GM21737 (cell line): ENCODE results near the gene UBL5.
"Not testable (repeated sequence)": the region's sequence is repeated elsewhere in the genome, so short reads cannot be mapped to it uniquely, and the experiment has no call there.

Experiments
- ATAC-seq: cut with Tn5 transposase; IDR thresholded peaks from one replicate; pipeline ENCODE4 v1.9.1; 2021; ENCODE audit warnings: mild to moderate bottlenecking, moderate library complexity; ENCODE audit not compliant: unreplicated experiment

UBL5 gene

DNA sequence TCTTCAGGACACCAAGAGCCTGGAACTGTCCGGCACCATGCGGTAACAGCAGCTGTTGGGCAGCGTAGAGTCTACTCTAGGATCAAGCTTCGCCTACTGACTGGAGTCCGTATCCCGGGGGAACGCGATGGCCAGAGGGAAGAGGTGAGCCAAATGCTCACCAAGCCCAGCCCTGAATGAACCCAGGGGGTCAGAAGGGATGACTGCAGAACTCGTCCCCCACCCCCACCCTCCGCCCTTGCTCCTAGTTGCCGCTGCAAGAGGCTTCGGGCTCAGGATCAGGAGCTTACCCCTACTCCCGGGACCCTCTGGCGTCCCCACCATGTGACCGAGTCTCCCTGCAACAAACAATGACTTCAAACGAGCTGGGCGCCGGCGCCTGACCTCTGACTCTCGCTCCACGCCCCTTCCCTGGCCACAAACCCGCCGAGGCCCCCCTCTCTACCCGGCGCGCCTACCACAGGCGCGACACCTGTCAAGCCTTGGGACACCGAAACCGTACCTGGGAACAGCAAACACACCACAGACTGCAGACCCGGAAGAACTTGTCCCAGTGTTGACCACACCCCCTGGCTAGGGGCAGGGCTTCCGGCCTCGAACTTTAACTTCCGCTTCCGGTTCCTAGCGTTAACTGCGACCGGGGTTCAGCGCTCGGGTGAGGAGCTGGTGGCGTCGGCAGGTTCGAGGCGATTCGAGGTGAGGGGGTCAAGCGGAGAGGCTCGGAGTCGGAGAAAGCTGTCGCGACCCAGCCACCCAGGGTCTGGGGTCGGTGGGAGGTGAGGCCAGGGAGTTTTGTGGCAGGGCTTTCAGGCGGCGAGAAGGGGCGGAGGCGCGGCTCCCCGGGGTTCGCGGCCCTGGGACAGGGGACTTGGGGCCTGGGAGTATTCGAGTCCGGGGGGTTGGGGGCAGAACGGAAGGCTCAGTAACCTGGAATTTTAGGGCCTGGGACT lies at the start of gene UBL5:
TSS of gene UBL5 (plus strand) at position 630 of the 950 bp plus-strand sequence. CDS start 420 bp downstream, outside the sequence.
- ATAC-seq, result peak; percentile 71

DNA sequence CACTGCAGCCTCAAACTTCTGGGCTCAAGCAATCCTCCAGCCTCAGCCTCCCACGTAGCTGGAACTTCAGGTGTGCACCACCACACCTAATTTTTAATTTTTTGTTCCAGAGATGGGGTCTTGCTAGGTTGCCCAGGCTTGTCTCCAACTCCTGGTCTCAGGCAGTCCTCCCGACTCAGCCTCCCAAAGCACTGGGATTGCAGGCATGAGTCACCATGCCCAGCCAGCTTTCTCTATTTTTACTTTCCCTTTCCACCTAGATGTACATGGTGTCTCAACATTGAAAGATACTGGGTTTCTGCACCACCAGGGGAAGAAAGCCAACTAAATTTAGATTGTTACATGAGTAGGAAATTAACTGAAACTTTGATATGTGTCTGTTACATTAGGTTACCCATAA lies 45.4 kb upstream of the UBL5 start:
- no peak for ATAC-seq

DNA sequence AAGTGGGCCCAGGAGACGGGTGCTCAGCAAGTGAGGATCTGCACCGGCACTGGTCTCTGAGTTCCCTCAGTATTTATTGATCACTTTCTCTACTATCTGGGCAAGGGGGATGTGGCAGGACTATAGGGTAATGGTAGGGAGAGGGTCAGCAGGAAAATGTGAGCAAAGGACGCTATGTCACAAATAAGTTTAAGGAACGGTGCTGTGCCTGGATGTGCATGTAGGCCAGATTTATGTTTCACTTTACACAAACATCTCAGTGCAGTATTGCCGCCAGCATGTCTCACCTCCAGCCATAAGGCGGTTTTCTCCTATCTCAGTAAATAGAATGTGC lies 43.6 kb upstream of the UBL5 start:
- not testable (repeated sequence) for ATAC-seq

DNA sequence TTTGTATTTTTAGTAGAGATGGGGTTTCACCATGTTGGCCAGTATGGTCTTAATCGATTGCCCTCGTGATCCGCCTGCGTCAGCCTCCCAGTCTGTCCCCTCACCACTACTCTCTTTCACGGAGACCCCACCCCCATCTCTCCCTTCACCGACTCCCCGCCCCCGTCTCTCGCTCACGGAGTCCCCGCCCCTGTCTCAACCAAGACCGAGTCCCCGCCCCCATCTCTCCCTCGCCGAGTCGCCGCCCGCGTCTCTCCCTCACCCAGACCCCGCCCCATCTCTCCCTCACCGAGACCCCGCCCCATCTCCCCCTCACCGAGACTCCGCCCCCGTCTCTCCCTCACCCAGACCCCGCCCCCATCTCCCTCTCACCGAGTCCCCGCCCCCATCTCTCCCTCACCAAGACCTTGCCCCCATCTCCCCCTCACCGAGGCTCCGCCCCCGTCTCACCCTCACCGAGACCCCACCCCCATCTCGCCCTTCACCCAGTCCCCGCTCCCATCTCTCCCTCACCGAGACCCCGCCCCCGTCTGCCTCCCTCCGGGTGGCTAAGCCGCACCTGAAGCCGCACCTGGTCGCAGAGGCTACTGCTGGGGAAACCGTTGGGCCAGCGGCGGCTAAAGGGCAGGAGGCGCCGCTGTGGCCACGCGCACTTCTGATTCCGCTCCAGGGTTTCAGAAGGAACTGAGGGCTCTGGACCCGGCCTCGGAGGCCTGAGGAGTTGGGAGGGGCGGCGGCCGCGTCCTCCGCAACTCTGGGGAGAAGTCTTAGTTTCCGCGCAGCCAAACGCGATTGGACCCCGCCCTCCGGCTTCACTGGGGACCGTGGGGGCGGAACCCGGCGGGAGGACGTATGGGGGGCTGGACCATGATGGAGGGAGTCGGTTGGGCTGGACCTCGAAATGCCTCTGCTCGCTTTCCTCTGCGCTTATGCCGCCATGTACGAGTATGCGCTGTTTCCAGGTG lies 42.1 kb upstream of the UBL5 start:
- peak; percentile 65 for ATAC-seq

DNA sequence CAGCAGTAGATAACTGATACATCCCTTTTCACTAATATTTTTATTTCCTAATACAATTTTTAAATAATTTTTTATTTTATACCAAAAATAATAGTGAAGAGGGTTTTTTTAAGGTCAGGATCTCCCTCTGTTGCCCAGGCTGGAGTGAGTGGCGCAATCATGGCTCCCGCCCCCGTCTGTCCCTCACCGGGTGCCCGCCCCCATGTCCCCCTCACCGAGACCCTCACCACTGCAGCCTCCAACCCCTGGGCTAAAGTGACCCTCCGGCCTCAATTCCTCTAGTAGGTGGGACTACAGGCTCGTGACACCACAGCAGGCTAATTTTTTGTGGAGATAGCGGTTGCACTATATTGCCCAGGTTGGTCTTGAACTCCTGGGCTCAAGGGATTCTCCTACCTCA lies 41.4 kb upstream of the UBL5 start:
- ATAC-seq, result no peak

DNA sequence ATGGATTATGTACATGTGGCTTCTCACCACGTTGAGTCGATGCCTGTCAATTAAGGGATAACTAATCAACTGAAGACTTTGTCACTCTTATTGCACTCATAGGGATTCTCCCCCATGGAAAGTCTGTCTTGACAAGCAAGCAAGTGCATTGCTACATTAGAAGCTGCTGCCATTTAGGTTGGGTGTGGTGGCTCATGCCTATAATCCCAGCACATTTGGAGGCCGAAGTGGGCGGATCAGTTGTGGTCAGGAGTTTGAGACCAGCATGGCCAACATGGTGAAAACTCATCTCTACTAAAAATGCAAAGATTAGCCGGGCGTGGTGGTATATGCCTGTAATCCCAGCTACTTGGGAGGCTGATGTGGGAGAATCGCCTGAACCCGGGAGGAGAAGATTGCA lies 40.9 kb upstream of the UBL5 start:
- no peak for ATAC-seq

DNA sequence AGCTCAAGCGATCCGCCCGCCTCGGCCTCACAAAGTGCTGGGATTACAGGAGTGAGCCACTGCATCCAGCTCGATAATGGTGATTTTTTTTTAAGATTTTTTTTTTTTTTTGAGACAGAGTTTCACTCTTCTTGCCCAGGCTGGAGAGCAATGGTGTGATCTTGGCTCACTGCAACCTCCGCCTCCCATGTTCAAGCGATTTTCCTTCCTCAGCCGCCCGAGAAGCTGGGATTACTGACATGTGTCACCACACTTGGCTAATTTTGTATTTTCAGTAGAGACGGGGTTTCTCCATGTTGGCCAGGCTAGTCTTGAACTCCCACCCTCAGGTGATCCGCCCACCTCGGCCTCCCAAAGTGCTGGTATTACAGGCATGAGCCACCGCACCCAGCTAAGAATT lies 39.1 kb upstream of the UBL5 start:
- ATAC-seq, result not testable (repeated sequence)

DNA sequence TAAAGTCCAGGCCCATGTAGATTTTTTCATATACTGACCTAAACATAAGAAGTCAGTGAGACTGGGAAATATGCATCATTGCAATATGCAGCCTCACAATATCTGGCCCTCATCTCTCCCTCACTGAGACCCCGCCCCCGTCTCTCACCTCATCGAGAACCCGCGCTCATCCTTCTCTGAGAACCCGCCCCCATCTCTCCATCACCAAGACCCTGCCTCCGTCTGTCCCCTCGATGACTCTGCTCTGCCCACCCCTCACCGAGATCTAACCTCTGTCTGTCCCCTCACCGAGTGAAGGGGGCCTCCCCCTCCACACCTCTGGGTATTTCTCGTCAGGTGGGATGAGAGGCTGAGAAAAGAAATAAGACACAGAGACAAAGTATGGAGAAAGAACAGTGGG lies 38.7 kb upstream of the UBL5 start:
- ATAC-seq, result no peak

DNA sequence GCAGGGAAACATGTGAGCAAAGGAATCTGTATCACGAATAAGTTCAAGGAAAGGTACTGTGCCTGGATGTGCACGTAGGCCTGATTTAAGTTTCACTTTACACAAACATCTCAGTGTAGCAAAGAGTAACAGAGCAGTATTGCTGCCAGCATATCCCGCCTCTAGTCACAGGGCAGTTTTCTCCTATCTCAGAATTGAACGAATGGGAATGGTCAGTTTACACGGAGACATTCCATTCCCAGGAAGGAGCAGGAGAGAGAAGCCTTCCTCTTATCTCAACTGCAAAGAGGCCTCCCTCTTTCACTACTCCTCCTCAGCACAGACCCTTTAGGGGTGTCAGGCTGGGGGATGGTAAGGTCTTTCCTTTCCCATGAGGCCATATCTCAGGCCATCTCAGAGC lies 38.1 kb upstream of the UBL5 start:
- not testable (repeated sequence) for ATAC-seq

DNA sequence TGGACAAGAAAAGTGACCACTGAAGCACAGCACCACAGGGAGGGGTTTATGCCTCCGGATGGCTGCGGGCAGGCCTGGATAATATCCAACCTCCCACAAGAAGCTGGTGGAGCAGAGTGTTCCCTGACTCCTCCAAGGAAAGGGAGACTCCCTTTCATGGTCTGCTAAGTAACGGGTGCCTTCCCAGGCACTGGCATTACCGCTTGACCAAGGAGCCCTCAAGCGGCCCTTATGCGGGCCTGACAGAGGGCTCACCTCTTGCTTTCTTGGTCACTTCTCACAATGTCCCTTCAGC lies 36.7 kb upstream of the UBL5 start:
- ATAC-seq, result not testable (repeated sequence)

DNA sequence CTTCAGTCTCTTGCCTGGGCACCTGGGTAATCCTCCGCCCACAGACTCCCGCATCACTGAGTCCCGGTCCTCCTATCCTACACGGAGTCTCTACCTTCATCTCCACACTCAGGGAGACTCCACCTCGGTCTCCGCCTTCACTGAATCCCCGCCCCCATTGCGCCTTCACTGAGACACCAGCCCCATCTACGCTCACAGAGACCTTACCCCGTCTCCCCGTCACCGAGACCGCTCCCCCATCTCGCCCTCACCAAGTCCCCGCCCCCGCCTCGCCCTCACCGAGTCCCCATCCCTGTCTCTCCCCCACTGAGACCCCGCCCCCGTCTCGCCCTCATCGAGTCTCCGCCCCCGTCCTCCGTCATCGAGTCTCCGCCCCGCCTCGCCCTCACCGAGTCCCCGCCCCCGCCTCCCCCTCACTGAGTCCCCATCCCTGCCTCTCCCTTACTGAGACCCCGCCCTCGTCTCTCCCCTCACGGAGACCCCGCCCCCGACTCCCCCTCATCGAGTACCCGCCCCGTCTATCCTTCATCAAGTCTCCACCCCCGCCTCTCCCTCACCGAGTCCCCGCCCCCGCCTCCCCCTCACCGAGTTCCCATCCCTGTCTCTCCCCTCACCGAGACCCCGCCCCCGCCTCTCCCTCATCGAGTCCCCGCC lies 36.0 kb upstream of the UBL5 start:
- ATAC-seq, result peak; percentile 34

DNA sequence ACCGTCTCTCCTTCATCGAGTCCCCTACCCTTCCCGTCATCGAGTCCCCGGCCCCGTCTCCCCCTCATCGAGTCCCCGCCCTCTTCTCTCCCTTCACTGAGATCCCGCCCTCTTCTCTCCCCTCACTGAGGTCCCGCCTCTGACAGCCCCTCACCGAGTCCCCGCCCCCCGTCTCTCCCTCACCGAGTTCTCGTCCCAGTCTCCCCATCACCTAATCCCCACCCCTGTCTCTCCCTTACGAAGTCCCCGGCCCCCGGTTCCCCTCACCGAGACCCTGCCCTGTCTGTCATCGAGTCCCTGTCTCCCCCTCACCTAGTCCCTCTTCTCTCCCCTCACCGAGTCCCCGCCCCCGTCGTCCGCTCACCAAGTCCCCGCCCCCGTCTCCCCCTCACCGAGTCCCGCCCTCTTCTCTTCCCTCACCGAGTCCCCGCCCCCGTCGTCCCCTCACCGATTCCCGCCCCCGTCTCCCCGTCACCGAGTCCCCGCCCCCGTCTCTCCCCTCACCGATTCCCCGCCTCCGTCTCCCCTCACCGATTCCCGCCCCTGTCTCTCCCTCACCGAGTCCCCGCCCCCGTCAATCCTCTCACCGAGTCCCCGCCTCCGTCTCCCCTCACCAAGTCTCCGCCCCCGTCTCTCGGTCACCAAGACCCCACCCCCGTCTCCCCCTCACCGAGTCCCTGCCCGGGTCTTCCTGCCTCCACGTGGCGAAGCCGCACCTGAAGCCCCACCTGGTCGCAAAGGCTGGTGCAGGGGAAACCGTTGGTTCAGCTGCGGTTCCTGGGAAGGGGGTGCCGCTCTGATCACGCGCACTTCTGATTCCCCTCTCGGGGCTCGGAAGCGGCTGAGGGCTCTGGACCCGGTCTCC lies 35.3 kb upstream of the UBL5 start:
- ATAC-seq, result peak; percentile 41

DNA sequence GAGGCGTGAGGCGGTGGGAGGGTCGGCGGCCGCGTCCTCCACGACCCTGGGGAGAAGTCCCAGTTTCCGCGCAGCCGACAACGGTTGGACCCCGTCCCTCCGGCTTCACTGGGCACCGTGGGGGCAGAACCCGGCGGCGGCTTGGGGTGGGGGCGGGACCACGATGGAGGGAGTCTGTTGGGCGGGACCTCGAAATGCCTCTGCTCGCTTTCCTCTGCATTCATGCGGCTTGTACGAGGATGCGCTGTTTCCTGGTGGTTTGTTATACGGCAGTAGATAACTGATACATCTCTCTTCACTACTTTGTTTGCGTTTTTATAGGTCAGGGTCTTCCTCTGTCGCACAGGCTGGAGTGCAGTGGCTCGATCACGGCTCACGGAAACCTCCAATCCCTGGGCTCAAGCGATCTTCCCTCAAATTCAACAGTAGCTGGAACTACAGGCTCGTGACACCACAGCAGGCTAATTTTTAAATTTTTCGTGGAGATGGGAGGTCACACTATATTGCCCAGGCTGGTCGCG lies 34.6 kb upstream of the UBL5 start:
- ATAC-seq, result peak; percentile 6

DNA sequence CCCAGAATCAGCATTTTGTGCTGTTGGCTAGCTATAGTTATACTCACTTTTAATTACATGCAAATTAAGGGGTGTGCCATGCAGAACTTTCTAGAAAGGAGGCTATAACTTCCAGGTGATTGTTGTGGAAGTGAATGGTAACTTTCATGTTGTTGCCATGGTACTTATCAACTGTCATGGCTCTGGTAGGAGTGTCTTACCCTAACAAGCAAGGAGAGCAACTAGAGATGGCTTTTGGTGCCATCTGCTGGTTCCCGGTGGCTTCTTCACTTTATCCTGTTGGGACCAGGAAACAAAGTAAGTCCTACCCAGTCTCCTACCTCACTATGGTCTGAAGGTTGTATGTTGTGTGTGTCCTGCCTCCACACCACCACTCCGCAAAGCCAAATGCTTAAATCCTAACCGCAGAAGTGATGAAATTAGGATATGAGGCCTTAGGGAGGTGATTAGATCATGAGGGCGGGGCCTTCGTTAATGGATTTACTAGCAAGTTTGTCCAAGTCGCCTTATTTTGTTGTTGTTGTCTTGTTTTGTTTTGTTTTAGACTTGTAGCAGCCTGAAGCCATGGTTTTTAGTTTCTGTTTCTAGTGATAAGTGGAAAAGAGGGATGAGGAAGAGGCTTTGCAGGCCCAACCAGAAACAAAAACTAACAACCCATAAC lies 31.5 kb upstream of the UBL5 start:
- no peak for ATAC-seq

DNA sequence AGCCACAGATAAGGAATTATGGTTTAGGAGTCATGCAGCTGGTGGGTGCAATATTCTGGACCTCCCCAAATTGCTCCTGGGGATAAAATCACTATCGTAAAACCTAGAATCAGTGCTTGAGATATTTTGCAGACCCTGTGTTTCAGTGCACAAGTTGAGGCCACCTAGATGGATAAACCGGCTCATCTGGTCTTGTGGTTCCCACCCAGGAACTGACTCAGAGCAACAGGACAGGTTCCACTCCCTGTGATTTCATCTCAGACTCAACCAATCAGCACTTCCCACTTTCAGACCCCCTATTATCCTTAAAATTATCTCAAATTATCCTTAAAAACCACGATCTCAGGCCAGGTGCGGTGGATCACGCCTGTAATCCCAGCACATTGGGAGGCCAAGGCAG lies 29.8 kb upstream of the UBL5 start:
- no peak for ATAC-seq

DNA sequence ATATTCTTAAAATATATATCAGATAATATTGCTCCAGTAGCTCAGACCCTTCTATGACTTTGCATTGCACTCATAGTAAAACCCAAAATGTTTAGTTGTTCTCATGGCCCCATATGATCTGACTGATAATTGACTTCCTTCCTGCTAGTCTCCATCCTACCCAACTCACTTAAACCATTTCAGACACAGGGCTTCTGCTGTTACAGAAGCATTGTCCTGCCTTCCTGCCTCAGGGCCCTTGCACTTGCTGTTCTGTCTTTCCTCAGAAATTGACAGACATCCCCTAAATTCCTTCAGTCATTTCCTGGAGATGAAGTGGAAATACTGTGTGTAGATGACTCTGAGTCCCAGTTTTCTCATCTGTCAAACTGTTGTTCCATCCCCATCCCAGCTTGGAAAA lies 28.6 kb upstream of the UBL5 start:
- ATAC-seq, result no peak

DNA sequence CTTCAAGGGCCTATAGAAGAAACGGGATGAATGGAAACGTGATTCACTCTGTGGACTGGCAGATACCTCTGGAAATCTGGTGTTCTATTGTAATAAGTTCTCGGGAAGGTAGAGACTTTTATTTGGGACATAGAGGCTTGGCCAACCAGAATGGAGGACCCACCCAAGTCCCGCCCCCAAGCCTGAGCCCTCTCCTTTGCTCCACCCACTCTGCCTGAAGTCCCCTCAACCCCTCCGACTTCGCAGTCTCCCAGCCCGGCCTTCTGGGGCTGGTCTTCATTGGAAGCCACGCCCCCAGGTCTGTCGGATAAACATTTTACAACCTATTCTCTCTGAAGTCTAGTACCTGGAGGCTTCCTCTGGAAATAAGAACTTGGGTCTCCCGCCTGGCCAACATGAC lies 25.7 kb upstream of the UBL5 start:
- no peak for ATAC-seq

DNA sequence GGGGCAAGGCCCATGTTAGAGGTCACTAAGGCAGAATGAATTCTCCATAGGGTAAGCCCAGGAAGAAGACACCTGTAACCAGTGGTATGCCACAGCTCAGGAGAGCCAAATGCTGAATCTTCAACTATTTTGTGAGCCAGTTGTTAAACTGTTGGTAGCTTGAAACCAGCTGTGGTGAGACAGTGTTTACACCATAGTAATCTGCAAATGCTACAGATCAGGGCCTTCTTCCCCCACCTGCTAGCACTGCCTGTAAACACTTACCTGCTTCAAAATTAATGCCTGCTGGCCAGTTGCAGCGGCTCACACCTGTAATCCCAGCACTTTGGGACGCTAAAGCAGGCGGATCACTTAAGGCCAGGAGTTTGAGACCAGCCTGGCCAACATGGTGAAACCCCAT lies 20.9 kb upstream of the UBL5 start:
- no peak for ATAC-seq
